Testis (tissue), 2 donors: ENCODE results near the gene OPTN.

ENCODE experiments used
- POLR2A ChIP-seq: fragments of 450-650 bp; IDR thresholded peaks from one replicate; pipeline ENCODE4 v1.6.1; 2017; ENCODE audit warnings: antibody characterized with exemption, mild to moderate bottlenecking, moderate library complexity
- TF ChIP-seq, protein P1 (sequence below), 3 experiments: fragments of 450-650 bp in 2 of 3; fragments of 200-600 bp in 1 of 3; sonication (generic) in 1 of 3; IDR thresholded peaks; one replicate each; pipeline ENCODE4 v1.5.1; 2016 to 2019; ENCODE audit warnings: antibody characterized with exemption in 3 of 3, mild to moderate bottlenecking in 2 of 3, moderate library complexity in 1 of 3

DNA sequence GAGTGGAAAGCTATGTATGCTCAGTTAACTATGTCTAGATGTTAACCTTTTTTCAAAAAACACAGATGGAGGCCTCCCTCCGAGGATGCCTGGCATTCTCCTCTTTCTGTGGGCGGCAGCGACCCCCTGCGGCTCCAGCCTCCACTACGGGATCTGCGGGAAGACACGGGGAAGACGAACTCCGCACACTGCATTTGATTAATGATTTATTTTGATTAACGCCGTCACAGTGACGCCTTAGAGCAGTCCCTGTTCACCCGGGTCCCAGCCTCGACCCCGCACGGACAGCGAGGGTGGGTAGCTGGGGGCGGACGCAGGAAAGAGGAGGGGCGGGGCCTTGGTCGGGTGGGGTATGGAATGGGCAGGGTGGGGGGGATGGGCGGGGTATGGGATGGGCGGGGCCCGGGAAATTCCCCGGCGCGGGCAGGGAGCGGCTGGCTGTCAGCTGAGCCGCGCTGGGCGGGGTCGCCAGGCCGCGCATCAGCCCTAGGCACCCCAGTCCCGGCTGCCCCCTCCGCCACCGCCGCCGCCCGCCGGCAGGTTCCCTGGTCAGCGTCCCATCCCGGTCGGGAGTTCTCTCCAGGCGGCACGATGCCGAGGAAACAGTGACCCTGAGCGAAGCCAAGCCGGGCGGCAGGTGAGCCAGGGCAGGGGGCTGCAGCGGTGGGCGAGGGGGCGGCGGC, at the start of gene OPTN:
- no peak for TF ChIP-seq POLR2A
- TF ChIP-seq, protein P1, sequence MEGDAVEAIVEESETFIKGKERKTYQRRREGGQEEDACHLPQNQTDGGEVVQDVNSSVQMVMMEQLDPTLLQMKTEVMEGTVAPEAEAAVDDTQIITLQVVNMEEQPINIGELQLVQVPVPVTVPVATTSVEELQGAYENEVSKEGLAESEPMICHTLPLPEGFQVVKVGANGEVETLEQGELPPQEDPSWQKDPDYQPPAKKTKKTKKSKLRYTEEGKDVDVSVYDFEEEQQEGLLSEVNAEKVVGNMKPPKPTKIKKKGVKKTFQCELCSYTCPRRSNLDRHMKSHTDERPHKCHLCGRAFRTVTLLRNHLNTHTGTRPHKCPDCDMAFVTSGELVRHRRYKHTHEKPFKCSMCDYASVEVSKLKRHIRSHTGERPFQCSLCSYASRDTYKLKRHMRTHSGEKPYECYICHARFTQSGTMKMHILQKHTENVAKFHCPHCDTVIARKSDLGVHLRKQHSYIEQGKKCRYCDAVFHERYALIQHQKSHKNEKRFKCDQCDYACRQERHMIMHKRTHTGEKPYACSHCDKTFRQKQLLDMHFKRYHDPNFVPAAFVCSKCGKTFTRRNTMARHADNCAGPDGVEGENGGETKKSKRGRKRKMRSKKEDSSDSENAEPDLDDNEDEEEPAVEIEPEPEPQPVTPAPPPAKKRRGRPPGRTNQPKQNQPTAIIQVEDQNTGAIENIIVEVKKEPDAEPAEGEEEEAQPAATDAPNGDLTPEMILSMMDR (IDR thresholded peaks at IDR 0.05), result peak; percentile 47 to 76 (median 72)
